CMK (cell line): ENCODE data around the gene TBRG1.

Source experiments
- DNase-seq: peaks from one replicate; pipeline ENCODE4 v3.0.0-alpha.2; 2010; ENCODE audit warnings: low read depth

The TBRG1 gene

GRCh38 chr11:124618863-124619262, 3.8 kb upstream of the TBRG1 start:
- DNase-seq = no peak

- no peak for DNase-seq
These were observed 1.3 kb downstream of the TBRG1 start for GRCh38 chr11:124623861-124624525.

- DNase-seq = no peak
These were observed 3.0 kb downstream of the TBRG1 start for GRCh38 chr11:124625504-124626168.

GRCh38 chr11:124627546-124627945, 4.9 kb downstream of the TBRG1 start:
- DNase-seq = no peak

- DNase-seq = no peak
These were observed 7.3 kb downstream of the TBRG1 start for GRCh38 chr11:124629961-124630360.

- DNase-seq = no peak
These were observed 10.7 kb downstream of the TBRG1 start for GRCh38 chr11:124633355-124633754.

- no peak for DNase-seq
These were observed 13.3 kb downstream of the TBRG1 start for GRCh38 chr11:124635932-124636331.

- DNase-seq = no peak
These were observed 15.8 kb downstream of the TBRG1 start for GRCh38 chr11:124638500-124638899.

GRCh38 chr11:124639186-124639585, 16.5 kb downstream of the TBRG1 start:
- DNase-seq = no peak

- DNase-seq = no peak
These were observed 18.0 kb downstream of the TBRG1 start for GRCh38 chr11:124640666-124641065.

- DNase-seq = no peak
These were observed 20.0 kb downstream of the TBRG1 start for GRCh38 chr11:124642628-124643027.

GRCh38 chr11:124643042-124643604, 20.5 kb downstream of the TBRG1 start:
- no peak for DNase-seq

GRCh38 chr11:124643605-124644425, 21.2 kb downstream of the TBRG1 start:
- peak; percentile 78 for DNase-seq

- DNase-seq = no peak
These were observed 22.0 kb downstream of the TBRG1 start for GRCh38 chr11:124644426-124645280.

GRCh38 chr11:124646148-124646547, 23.5 kb downstream of the TBRG1 start:
- DNase-seq = no peak

GRCh38 chr11:124648610-124649009, 25.9 kb downstream of the TBRG1 start:
- no peak for DNase-seq

GRCh38 chr11:124656774-124657630, 34.3 kb downstream of the TBRG1 start:
- DNase-seq = no peak

- no peak for DNase-seq
These were observed 35.2 kb downstream of the TBRG1 start for GRCh38 chr11:124657904-124658303.

- DNase-seq = no peak
These were observed 35.8 kb downstream of the TBRG1 start for GRCh38 chr11:124658501-124658900.

GRCh38 chr11:124658986-124659385, 36.3 kb downstream of the TBRG1 start:
- DNase-seq = no peak

- DNase-seq = no peak
These were observed 38.9 kb downstream of the TBRG1 start for GRCh38 chr11:124661553-124661952.
